Hindlimb muscle (tissue), 1 donor: ENCODE measurements around the gene C8B. TPM values are rescaled to one million over a fixed set of nuclear protein-coding genes. Genes with fewer than 3 reads are reported as not detected.
A peak's percentile ranks its signal among the peaks of the same experiment; 100 is the strongest.

ENCODE experiments used
- DNase-seq: peaks from one replicate; pipeline ENCODE4 v3.0.0-alpha.2; 2013
- polyA plus RNA-seq: library from polyadenylated mRNA; unstranded; fragments of 120-200 nt; gene quantifications from one replicate; pipeline ENCODE4 v1.2.1, GENCODE V29; 2013; ENCODE audit not compliant: insufficient read length

The C8B gene
- polyA plus RNA-seq, 1 donor: not detected

- DNase-seq: no peak
These were observed 36.3 kb downstream of the C8B start for GRCh38 chr1:56929492-56929891.

GRCh38 chr1:56927986-56928385 is 37.8 kb downstream of the C8B start:
- DNase-seq: no peak

- DNase-seq: no peak
These were observed 38.6 kb downstream of the C8B start for GRCh38 chr1:56927171-56927570.

GRCh38 chr1:56925193-56925592 is 40.6 kb downstream of the C8B start:
- no peak for DNase-seq

- no peak for DNase-seq
These were observed 41.7 kb downstream of the C8B start for GRCh38 chr1:56924116-56924515.

GRCh38 chr1:56923201-56923600 is 42.6 kb downstream of the C8B start:
- no peak for DNase-seq

GRCh38 chr1:56922507-56922906 is 43.3 kb downstream of the C8B start:
- no peak for DNase-seq

- no peak for DNase-seq
These were observed 43.7 kb downstream of the C8B start for GRCh38 chr1:56922070-56922469.

GRCh38 chr1:56921479-56921878 is 44.3 kb downstream of the C8B start:
- DNase-seq: no peak

GRCh38 chr1:56920591-56921001 is 45.2 kb downstream of the C8B start:
- DNase-seq: no peak

GRCh38 chr1:56917356-56917755 is 48.5 kb downstream of the C8B start:
- peak; percentile 7 for DNase-seq

- DNase-seq: no peak
These were observed 49.2 kb downstream of the C8B start for GRCh38 chr1:56916630-56917029.

- DNase-seq: no peak
These were observed 49.9 kb downstream of the C8B start for GRCh38 chr1:56915960-56916359.

- no peak for DNase-seq
These were observed 53.5 kb downstream of the C8B start for GRCh38 chr1:56912325-56912724.

- no peak for DNase-seq
These were observed 54.5 kb downstream of the C8B start for GRCh38 chr1:56911098-56911938.

GRCh38 chr1:56910441-56910985 is 55.3 kb downstream of the C8B start:
- no peak for DNase-seq

- no peak for DNase-seq
These were observed 57.1 kb downstream of the C8B start for GRCh38 chr1:56908619-56909221.

GRCh38 chr1:56905667-56906066 is 60.1 kb downstream of the C8B start:
- DNase-seq: no peak

GRCh38 chr1:56904663-56905397 is 61.0 kb downstream of the C8B start:
- no peak for DNase-seq

GRCh38 chr1:56903778-56904177 is 62.0 kb downstream of the C8B start:
- DNase-seq: no peak

GRCh38 chr1:56901716-56902115 is 64.1 kb downstream of the C8B start:
- no peak for DNase-seq

- no peak for DNase-seq
These were observed 66.9 kb downstream of the C8B start for GRCh38 chr1:56898879-56899278.

GRCh38 chr1:56898005-56898373 is 67.8 kb downstream of the C8B start:
- DNase-seq: no peak
